Thoracic aorta (tissue), 2 donors: ENCODE data around the gene KIF9. TPM values are rescaled to one million over a fixed set of nuclear protein-coding genes. Genes with fewer than 3 reads are reported as not detected.

Experiments
- ATAC-seq: fragments of 150-250 bp; one replicate; pipeline ENCODE4 v1.8.0; 2017; ENCODE audit warnings: low read depth; ENCODE audit not compliant: insufficient number of reproducible peaks, low FRiP score
- DNase-seq: peaks from one replicate; pipeline ENCODE4 v3.0.0-alpha.2; 2020; ENCODE audit warnings: low spot score
- H3K27ac ChIP-seq, 2 donors: fragments of 200-600 bp; sonication (generic); 1 replicate in 1 of 2; 2 replicates in 1 of 2; pipeline ENCODE4 v1.5.1; 2016; ENCODE audit warnings: mild to moderate bottlenecking in 2 of 2, moderate library complexity in 2 of 2
- H3K27me3 ChIP-seq: fragments of 200-600 bp; sonication (generic); replicated peaks from 2 replicates; pipeline ENCODE4 v1.6.0; 2016; ENCODE audit warnings: mild to moderate bottlenecking; ENCODE audit not compliant: insufficient read depth
- H3K36me3 ChIP-seq: fragments of 200-600 bp; sonication (generic); one replicate; pipeline ENCODE4 v1.5.1; 2016
- H3K4me1 ChIP-seq, 2 donors: fragments of 200-600 bp; sonication (generic); 1 replicate in 1 of 2; 2 replicates in 1 of 2; pipeline versions ENCODE4 v1.5.1 to v1.6.0; 2016; ENCODE audit warnings: low read depth in 2 of 2, mild to moderate bottlenecking in 1 of 2; ENCODE audit not compliant: control insufficient read depth in 1 of 2
- H3K4me3 ChIP-seq: fragments of 200-600 bp; sonication (generic); 2 replicates; pipeline ENCODE4 v1.5.1; 2016; ENCODE audit warnings: mild to moderate bottlenecking
- H3K9me3 ChIP-seq: fragments of 200-600 bp; sonication (generic); 2 replicates; pipeline ENCODE4 v1.5.1; 2016
- CTCF ChIP-seq: fragments of 200-600 bp; sonication (generic); IDR thresholded peaks from one replicate; pipeline ENCODE4 v1.5.1; 2019; ENCODE audit warnings: antibody characterized with exemption
- total RNA-seq, 2 donors: library from RNA; depleted of rRNA; stranded (reverse); fragments of >200 nt; gene quantifications; one replicate each; pipeline versions ENCODE4 v1.1.0 to v1.2.3, GENCODE V29; 2016

The KIF9 gene
- total RNA-seq, 2 donors from 2014 or later, result 0.68 to 5.6 TPM

GRCh38 chr3:47298439-47298838 is 15.8 kb upstream of the KIF9 start:
- Histone ChIP-seq H3K4me3 (no peak overlapping the region), H3K27me3 (no peaks in the 10 kb centered on the region), H3K9me3 (no peaks in the 10 kb centered on the region), H3K36me3 (no peaks in the 10 kb centered on the region), H3K27ac (no peak overlapping the region), H3K4me1 (no peaks in the 10 kb centered on the region)
- ATAC-seq (no peak), DNase-seq (no peak)
- no peak for TF ChIP-seq CTCF

- no peaks in the 10 kb centered on the region for H3K9me3 ChIP-seq
- H3K27me3 ChIP-seq, result no peaks in the 10 kb centered on the region
- H3K4me3 ChIP-seq, result no peak overlapping the region
- no peak for DNase-seq
- H3K36me3 ChIP-seq, result no peaks in the 10 kb centered on the region
- no peak for TF ChIP-seq CTCF
- no peaks in the 10 kb centered on the region for H3K4me1 ChIP-seq
- H3K27ac ChIP-seq, result no peak overlapping the region
- ATAC-seq, result no peak
Measured at GRCh38 chr3:47296562-47297302, 14.1 kb upstream of the KIF9 start.

- Histone ChIP-seq H3K4me1 (no peaks in the 10 kb centered on the region), H3K36me3 (no peaks in the 10 kb centered on the region), H3K4me3 (no peak overlapping the region), H3K27me3 (no peaks in the 10 kb centered on the region), H3K27ac (no peak overlapping the region), H3K9me3 (no peaks in the 10 kb centered on the region)
- no peak for ATAC-seq
- TF ChIP-seq CTCF, result no peak
- DNase-seq, result no peak
Measured at GRCh38 chr3:47295976-47296375, 13.4 kb upstream of the KIF9 start.

- H3K9me3 ChIP-seq, result no peaks in the 10 kb centered on the region
- ATAC-seq, result no peak
Measured at GRCh38 chr3:47295322-47295721, 12.7 kb upstream of the KIF9 start.

GRCh38 chr3:47294392-47294791 is 11.8 kb upstream of the KIF9 start:
- TF ChIP-seq CTCF, result no peak
- Histone ChIP-seq H3K4me1 (no peaks in the 10 kb centered on the region), H3K4me3 (no peak overlapping the region), H3K36me3 (no peaks in the 10 kb centered on the region), H3K27me3 (no peaks in the 10 kb centered on the region), H3K27ac (no peak overlapping the region), H3K9me3 (no peaks in the 10 kb centered on the region)
- ATAC-seq (no peak), DNase-seq (no peak)

More at GRCh38 chr3:47295322-47295721, 12.7 kb upstream of the KIF9 start:
- Histone ChIP-seq H3K36me3 (no peaks in the 10 kb centered on the region), H3K4me1 (no peaks in the 10 kb centered on the region), H3K27ac (no peak overlapping the region), H3K27me3 (no peaks in the 10 kb centered on the region), H3K4me3 (no peak overlapping the region)
- no peak for DNase-seq
- no peak for TF ChIP-seq CTCF
